ENCODE measurements around the gene PABPC1L.

DNA sequence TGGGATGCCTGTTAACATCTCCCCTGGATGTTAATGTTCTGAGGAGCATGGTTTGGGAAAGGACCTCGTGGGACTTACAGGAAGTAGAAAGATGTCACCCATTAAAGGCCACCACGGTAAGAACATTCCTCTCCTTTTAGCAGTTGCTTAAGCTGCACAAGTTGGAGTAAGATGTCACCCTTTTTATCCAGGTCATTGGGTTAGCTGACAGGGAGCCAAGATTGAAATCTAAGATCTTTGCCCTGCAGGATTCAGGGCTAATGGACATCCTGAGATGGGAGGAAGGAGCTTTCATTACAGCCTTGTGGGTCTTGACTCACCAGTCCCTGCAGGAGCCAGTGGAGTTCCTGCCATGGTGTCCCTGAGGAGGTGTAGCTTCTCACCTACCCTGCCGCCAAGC is 22.1 kb downstream of the PABPC1L start:
- TF ChIP-seq, protein P1, sequence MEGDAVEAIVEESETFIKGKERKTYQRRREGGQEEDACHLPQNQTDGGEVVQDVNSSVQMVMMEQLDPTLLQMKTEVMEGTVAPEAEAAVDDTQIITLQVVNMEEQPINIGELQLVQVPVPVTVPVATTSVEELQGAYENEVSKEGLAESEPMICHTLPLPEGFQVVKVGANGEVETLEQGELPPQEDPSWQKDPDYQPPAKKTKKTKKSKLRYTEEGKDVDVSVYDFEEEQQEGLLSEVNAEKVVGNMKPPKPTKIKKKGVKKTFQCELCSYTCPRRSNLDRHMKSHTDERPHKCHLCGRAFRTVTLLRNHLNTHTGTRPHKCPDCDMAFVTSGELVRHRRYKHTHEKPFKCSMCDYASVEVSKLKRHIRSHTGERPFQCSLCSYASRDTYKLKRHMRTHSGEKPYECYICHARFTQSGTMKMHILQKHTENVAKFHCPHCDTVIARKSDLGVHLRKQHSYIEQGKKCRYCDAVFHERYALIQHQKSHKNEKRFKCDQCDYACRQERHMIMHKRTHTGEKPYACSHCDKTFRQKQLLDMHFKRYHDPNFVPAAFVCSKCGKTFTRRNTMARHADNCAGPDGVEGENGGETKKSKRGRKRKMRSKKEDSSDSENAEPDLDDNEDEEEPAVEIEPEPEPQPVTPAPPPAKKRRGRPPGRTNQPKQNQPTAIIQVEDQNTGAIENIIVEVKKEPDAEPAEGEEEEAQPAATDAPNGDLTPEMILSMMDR (IDR thresholded peaks at IDR 0.05), result no peak
- TF ChIP-seq SIN3A (IDR thresholded peaks at IDR 0.05; ENCODE audit: borderline replicate concordance, insufficient read depth, low read depth, low read length) (no peak), POLR2AphosphoS5 (IDR thresholded peaks at IDR 0.05; ENCODE audit: low read depth, low read length) (no peak), TCF7L2 (IDR thresholded peaks at IDR 0.05; ENCODE audit: low read depth, low read length) (no peak), REST (IDR thresholded peaks at IDR 0.05; ENCODE audit: insufficient read depth in 1 of 2, low read depth in 2 of 2, low read length in 1 of 2) (no peak)

Measured in Panc1 (cell line).